ENCODE data around the gene ADAM23. TPM values are rescaled to one million over a fixed set of nuclear protein-coding genes. Genes with fewer than 3 reads are reported as not detected.

ADAM23 gene
- total RNA-seq, 1 donor = under 0.01 TPM

DNA sequence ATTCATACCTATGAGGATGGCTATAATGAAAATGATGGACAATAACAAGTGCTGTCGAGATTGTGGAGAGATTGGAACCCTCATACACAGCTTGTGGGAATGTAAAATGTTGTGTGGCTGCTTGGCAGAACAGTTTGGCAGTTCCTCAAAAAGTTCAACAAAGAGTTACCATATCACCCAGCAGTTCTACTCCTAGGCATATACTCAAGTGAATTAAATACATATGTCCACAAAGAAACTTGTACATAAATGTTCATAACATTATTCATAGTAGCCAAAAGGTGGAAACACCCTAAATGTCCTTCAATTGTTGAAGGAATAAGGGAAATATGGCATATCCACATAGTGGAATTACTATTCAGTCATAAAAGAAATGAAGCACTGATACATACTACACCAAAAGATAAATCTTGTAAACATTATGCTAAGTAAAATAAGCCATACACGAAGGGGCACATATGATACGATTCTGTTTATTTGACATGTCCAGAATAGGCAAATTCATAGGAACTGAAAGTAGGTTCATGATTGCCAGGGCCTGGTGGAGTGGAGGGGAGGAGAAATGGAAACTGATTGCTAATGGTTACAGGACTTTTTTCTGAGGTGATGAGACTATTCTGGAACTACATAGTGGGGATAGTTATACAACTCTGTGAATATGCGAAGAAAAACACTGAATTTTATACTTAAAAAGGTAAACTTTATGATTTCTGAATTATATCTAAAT lies 92.1 kb downstream of the ADAM23 start:
- no peaks in the 10 kb centered on the region for H3K36me3 ChIP-seq (ENCODE audit: insufficient read depth, low read length)
- no peaks in the 10 kb centered on the region for H3K27me3 ChIP-seq (ENCODE audit: insufficient read depth, low read length)
- no peak for DNase-seq (ENCODE audit: insufficient read length, low spot score, missing footprints)
- TF ChIP-seq, protein P1, sequence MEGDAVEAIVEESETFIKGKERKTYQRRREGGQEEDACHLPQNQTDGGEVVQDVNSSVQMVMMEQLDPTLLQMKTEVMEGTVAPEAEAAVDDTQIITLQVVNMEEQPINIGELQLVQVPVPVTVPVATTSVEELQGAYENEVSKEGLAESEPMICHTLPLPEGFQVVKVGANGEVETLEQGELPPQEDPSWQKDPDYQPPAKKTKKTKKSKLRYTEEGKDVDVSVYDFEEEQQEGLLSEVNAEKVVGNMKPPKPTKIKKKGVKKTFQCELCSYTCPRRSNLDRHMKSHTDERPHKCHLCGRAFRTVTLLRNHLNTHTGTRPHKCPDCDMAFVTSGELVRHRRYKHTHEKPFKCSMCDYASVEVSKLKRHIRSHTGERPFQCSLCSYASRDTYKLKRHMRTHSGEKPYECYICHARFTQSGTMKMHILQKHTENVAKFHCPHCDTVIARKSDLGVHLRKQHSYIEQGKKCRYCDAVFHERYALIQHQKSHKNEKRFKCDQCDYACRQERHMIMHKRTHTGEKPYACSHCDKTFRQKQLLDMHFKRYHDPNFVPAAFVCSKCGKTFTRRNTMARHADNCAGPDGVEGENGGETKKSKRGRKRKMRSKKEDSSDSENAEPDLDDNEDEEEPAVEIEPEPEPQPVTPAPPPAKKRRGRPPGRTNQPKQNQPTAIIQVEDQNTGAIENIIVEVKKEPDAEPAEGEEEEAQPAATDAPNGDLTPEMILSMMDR (IDR thresholded peaks at IDR 0.05; ENCODE audit: extremely low read depth, low read depth, low read length) = no peak
- no peak overlapping the region for H3K27ac ChIP-seq (ENCODE audit: low read depth, low read length)
- no peak overlapping the region for H3K4me3 ChIP-seq (ENCODE audit: insufficient read depth, low read length)
- no peaks in the 10 kb centered on the region for H3K4me1 ChIP-seq (ENCODE audit: insufficient read depth, low read length)
- no peak overlapping the region for H3K4me2 ChIP-seq (ENCODE audit: insufficient read depth, low read length)
- H4K20me1 ChIP-seq (ENCODE audit: insufficient read depth, low read length) = no peaks in the 10 kb centered on the region
- H2AFZ ChIP-seq (ENCODE audit: low read length) = no peak overlapping the region
- H3K9me3 ChIP-seq (ENCODE audit: low read depth, low read length) = no peaks in the 10 kb centered on the region
- H3K79me2 ChIP-seq (ENCODE audit: insufficient read depth, low read length) = no peaks in the 10 kb centered on the region

DNA sequence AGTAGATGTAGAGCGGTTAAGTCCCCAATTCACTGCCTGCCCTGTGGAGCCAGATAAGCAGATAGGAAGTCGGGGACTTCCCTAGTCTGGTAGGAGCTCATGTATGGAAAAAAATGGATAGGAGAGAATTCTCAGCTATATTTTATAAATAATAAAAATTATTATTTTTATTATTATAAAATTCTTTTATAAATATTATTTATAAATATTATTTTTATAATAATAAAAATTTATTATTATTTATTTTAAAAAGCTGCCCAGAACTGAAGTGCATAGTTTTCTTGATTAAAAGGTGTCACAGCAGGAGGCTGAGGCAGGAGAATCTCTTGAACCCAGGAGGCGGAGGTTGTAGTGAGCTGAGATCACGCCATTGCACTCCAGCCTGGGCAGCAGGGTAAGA lies 97.4 kb downstream of the ADAM23 start:
- Histone ChIP-seq H3K4me1 (ENCODE audit: insufficient read depth, low read length) (no peaks in the 10 kb centered on the region), H4K20me1 (ENCODE audit: insufficient read depth, low read length) (no peaks in the 10 kb centered on the region), H3K36me3 (ENCODE audit: insufficient read depth, low read length) (no peaks in the 10 kb centered on the region), H3K9me3 (ENCODE audit: low read depth, low read length) (no peaks in the 10 kb centered on the region), H3K27me3 (ENCODE audit: insufficient read depth, low read length) (no peaks in the 10 kb centered on the region), H3K79me2 (ENCODE audit: insufficient read depth, low read length) (no peaks in the 10 kb centered on the region), H3K4me3 (ENCODE audit: insufficient read depth, low read length) (no peak overlapping the region), H2AFZ (ENCODE audit: low read length) (no peak overlapping the region), H3K4me2 (ENCODE audit: insufficient read depth, low read length) (no peak overlapping the region), H3K27ac (ENCODE audit: low read depth, low read length) (no peak overlapping the region)
- TF ChIP-seq, protein P1 (IDR thresholded peaks at IDR 0.05; ENCODE audit: extremely low read depth, low read depth, low read length) = no peak
- DNase-seq (ENCODE audit: insufficient read length, low spot score, missing footprints) = no peak

DNA sequence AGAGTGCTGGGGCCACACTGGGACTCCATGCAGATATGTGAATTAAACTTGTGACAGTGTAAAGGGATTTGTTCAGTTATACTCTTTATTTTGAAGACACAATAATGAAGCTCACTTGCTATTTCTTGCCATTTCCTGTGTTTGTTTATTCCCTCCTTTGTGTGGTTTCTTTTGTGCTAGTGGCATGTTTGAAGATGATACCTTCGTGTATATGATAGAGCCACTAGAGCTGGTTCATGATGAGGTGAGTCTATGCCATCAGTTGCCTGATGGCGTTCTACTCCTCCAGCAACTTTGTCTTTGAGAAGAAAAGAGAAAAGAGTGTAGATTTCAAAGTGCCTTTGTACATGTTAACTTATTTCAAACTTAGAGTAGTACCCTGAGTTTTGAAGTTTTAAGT lies 99.7 kb downstream of the ADAM23 start:
- H3K4me1 ChIP-seq (ENCODE audit: insufficient read depth, low read length) = no peaks in the 10 kb centered on the region
- TF ChIP-seq, protein P1 (IDR thresholded peaks at IDR 0.05; ENCODE audit: extremely low read depth, low read depth, low read length) = no peak
- H3K4me2 ChIP-seq (ENCODE audit: insufficient read depth, low read length) = no peak overlapping the region
- H4K20me1 ChIP-seq (ENCODE audit: insufficient read depth, low read length) = no peaks in the 10 kb centered on the region
- H3K4me3 ChIP-seq (ENCODE audit: insufficient read depth, low read length) = no peak overlapping the region
- no peak for DNase-seq (ENCODE audit: insufficient read length, low spot score, missing footprints)
- no peak overlapping the region for H3K27ac ChIP-seq (ENCODE audit: low read depth, low read length)
- no peak overlapping the region for H2AFZ ChIP-seq (ENCODE audit: low read length)
- no peaks in the 10 kb centered on the region for H3K9me3 ChIP-seq (ENCODE audit: low read depth, low read length)
- no peaks in the 10 kb centered on the region for H3K79me2 ChIP-seq (ENCODE audit: insufficient read depth, low read length)
- H3K36me3 ChIP-seq (ENCODE audit: insufficient read depth, low read length) = no peaks in the 10 kb centered on the region
- H3K27me3 ChIP-seq (ENCODE audit: insufficient read depth, low read length) = no peaks in the 10 kb centered on the region

DNA sequence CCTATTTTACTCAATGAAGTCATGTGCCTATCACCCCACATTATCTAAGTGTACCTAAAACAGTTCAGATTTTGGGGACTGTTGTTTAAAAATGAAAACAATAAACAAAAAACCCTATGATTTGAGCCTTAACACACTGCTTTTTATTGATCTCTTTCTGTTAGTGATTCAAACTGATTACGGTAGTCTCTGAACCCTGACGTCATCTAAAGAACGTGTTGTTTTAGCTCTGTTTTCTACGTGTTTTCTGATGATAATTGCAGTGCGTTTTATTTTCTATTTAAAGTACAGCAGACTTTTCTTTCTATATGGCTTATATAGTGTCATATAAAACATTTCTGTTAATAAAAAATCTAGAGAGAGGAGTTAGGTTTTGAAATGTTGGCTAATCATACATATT lies 105.1 kb downstream of the ADAM23 start:
- no peaks in the 10 kb centered on the region for H4K20me1 ChIP-seq (ENCODE audit: insufficient read depth, low read length)
- H3K9me3 ChIP-seq (ENCODE audit: low read depth, low read length) = no peaks in the 10 kb centered on the region
- no peak overlapping the region for H3K27ac ChIP-seq (ENCODE audit: low read depth, low read length)
- H3K79me2 ChIP-seq (ENCODE audit: insufficient read depth, low read length) = no peaks in the 10 kb centered on the region
- DNase-seq (ENCODE audit: insufficient read length, low spot score, missing footprints) = no peak
- TF ChIP-seq, protein P1 (IDR thresholded peaks at IDR 0.05; ENCODE audit: extremely low read depth, low read depth, low read length) = no peak
- no peaks in the 10 kb centered on the region for H3K36me3 ChIP-seq (ENCODE audit: insufficient read depth, low read length)
- H2AFZ ChIP-seq (ENCODE audit: low read length) = no peak overlapping the region
- H3K27me3 ChIP-seq (ENCODE audit: insufficient read depth, low read length) = no peaks in the 10 kb centered on the region
- no peak overlapping the region for H3K4me2 ChIP-seq (ENCODE audit: insufficient read depth, low read length)
- H3K4me3 ChIP-seq (ENCODE audit: insufficient read depth, low read length) = no peak overlapping the region
- no peaks in the 10 kb centered on the region for H3K4me1 ChIP-seq (ENCODE audit: insufficient read depth, low read length)
